H1 (cell line): ENCODE data around the gene AKR7A2. TPM values are rescaled to one million over a fixed set of nuclear protein-coding genes. Genes with fewer than 3 reads are reported as not detected.

Experiments
- ASH2L ChIP-seq: fragments of 200-600, 300-600 bp; sonication (generic); IDR thresholded peaks from one replicate; pipeline ENCODE4 v1.7.1; 2017; ENCODE audit warnings: low read length
- CBX5 ChIP-seq: fragments of 300-800, 300-1000 bp; sonication (generic); IDR thresholded peaks from 2 replicates; pipeline ENCODE4 v1.7.1; 2016; ENCODE audit warnings: antibody characterized with exemption, low read length, low read depth
- CHD7 ChIP-seq: fragments of 300-600 bp; sonication (generic); IDR thresholded peaks from 2 replicates; pipeline ENCODE4 v1.7.1; 2012; ENCODE audit warnings: low read length, moderate library complexity, mild to moderate bottlenecking, inconsistent platforms; ENCODE audit not compliant: insufficient replicate concordance
- EZH2 ChIP-seq: fragments of 200-600 bp; sonication (generic); IDR thresholded peaks from 2 replicates; pipeline ENCODE4 v1.7.1; 2012; ENCODE audit warnings: low read depth, mild to moderate bottlenecking, moderate library complexity, low read length, inconsistent platforms; ENCODE audit not compliant: severe bottlenecking
- SIN3A ChIP-seq, 2 experiments: IDR thresholded peaks in 1 of 2; conservative IDR thresholded peaks in 1 of 2; 2 replicates each; pipeline ENCODE4 v1.6.1; 2011 to 2012; ENCODE audit warnings: low read length in 2 of 2, improper control_type of control experiment in 1 of 2, low read depth in 1 of 2, mild to moderate bottlenecking in 1 of 2
- SP2 ChIP-seq: IDR thresholded peaks from 2 replicates; pipeline ENCODE4 v1.6.1; 2012; ENCODE audit warnings: mild to moderate bottlenecking, low read length, inconsistent platforms
- polyA plus RNA-seq, 7 experiments: library from polyadenylated mRNA; depleted of rRNA in 3 of 7; stranded (reverse) in 5 of 7; unstranded in 2 of 7; fragments of >200 nt in 5 of 7; fragments of 200-250 nt in 2 of 7; gene quantifications; 1 replicate in 5 of 7; 2 replicates in 1 of 7; 4 replicates in 1 of 7; pipeline versions ENCODE4 v1.2.1 to v1.2.3, GENCODE V29; 2011 to 2013; ENCODE audit warnings: missing spikeins in 2 of 7, mixed read lengths in 2 of 7
- total RNA-seq: library from RNA; stranded (reverse); fragmentation: NEBNext Ultra II Directional; extraction: Animal tissue kit (Norgen Biotek cat#: 25700); gene quantifications from 2 replicates; pipeline ENCODE4 v1.2.1, GENCODE V29; 2021

The AKR7A2 gene
- total and polyA plus RNA-seq, 2 of the 8 experiments (the other 6 are each of a cell fraction or from before 2014, with no cell fraction given), result 32.0 to 48.3 TPM

GRCh38 chr1:19312782-19313635, 1.1 kb upstream of the AKR7A2 start (continued):
- TF ChIP-seq CHD7, result no peak
- no peak for TF ChIP-seq EZH2
- no peak for TF ChIP-seq SIN3A (conservative IDR thresholded peaks at IDR 0.05 in 1 of 2, IDR thresholded peaks at IDR 0.05 in 1 of 2; ENCODE audit: low read depth in 1 of 2, low read length in 2 of 2)
- TF ChIP-seq CBX5, result no peak
- no peak for TF ChIP-seq ASH2L
- TF ChIP-seq SP2, result no peak
